H9 (cell line): ENCODE measurements around the gene WDR20. TPM values are rescaled to one million over a fixed set of nuclear protein-coding genes. Genes with fewer than 3 reads are reported as not detected.

Source experiments
- DNase-seq: peaks from one replicate; pipeline ENCODE4 v3.0.0-alpha.2; 2017
- H2AFZ ChIP-seq: one replicate; pipeline ENCODE4 v1.6.1; 2013; ENCODE audit warnings: mild to moderate bottlenecking, low read length, control low read depth, moderate library complexity
- H2AK5ac ChIP-seq: 2 replicates; pipeline ENCODE4 v1.6.1; 2013; ENCODE audit warnings: low read length, control low read depth, mixed read lengths; ENCODE audit not compliant: insufficient read length
- H2BK120ac ChIP-seq: one replicate; pipeline ENCODE4 v1.6.1; 2013; ENCODE audit warnings: low read depth, mild to moderate bottlenecking, low read length, control low read depth, inconsistent platforms; ENCODE audit not compliant: poor library complexity, severe bottlenecking
- H2BK12ac ChIP-seq: 2 replicates; pipeline ENCODE4 v1.6.1; 2013; ENCODE audit warnings: low read length, control low read depth, mixed read lengths, low read depth; ENCODE audit not compliant: insufficient read length
- H2BK15ac ChIP-seq: 2 replicates; pipeline ENCODE4 v1.6.1; 2013; ENCODE audit warnings: low read depth, low read length, control low read depth
- H2BK20ac ChIP-seq: one replicate; pipeline ENCODE4 v1.6.1; 2013; ENCODE audit warnings: low read depth, mild to moderate bottlenecking, low read length, control low read depth, inconsistent platforms; ENCODE audit not compliant: poor library complexity, severe bottlenecking
- H2BK5ac ChIP-seq: 2 replicates; pipeline ENCODE4 v1.6.1; 2013; ENCODE audit warnings: low read length, control low read depth, mixed read lengths; ENCODE audit not compliant: insufficient read length
- H3K14ac ChIP-seq: 2 replicates; pipeline ENCODE4 v1.6.1; 2013; ENCODE audit warnings: low read length, control low read depth; ENCODE audit not compliant: insufficient read depth
- H3K18ac ChIP-seq: 2 replicates; pipeline ENCODE4 v1.6.1; 2013; ENCODE audit warnings: low read depth, mild to moderate bottlenecking, mixed read lengths, low read length, control low read depth; ENCODE audit not compliant: insufficient read length
- H3K23ac ChIP-seq: 2 replicates; pipeline ENCODE4 v1.6.1; 2013; ENCODE audit warnings: low read length, control low read depth, mixed read lengths, low read depth; ENCODE audit not compliant: insufficient read length
- H3K23me2 ChIP-seq: 2 replicates; pipeline ENCODE4 v1.6.1; 2013; ENCODE audit warnings: low read depth, mild to moderate bottlenecking, mixed read lengths, low read length, control low read depth; ENCODE audit not compliant: insufficient read length, poor library complexity, severe bottlenecking
- H3K27ac ChIP-seq: 2 replicates; pipeline ENCODE4 v1.5.1; 2013; ENCODE audit warnings: low read length, control low read depth, mixed read lengths, low read depth; ENCODE audit not compliant: insufficient read length
- H3K27me3 ChIP-seq: 2 replicates; pipeline ENCODE4 v1.6.1; 2013; ENCODE audit warnings: low read length, control low read depth, inconsistent platforms; ENCODE audit not compliant: insufficient read depth
- H3K4ac ChIP-seq: 2 replicates; pipeline ENCODE4 v1.6.1; 2013; ENCODE audit warnings: low read depth, mild to moderate bottlenecking, control low read depth, inconsistent platforms, low read length, moderate library complexity
- H3K4me1 ChIP-seq: 2 replicates; pipeline ENCODE4 v1.6.1; 2013; ENCODE audit warnings: low read length, control low read depth, inconsistent platforms; ENCODE audit not compliant: insufficient read depth
- H3K4me2 ChIP-seq: 2 replicates; pipeline ENCODE4 v1.6.1; 2013; ENCODE audit warnings: low read length, control low read depth, mixed read lengths; ENCODE audit not compliant: insufficient read length, insufficient read depth
- H3K56ac ChIP-seq: 2 replicates; pipeline ENCODE4 v1.6.1; 2013; ENCODE audit warnings: low read depth, mild to moderate bottlenecking, mixed read lengths, low read length, control low read depth; ENCODE audit not compliant: insufficient read length
- H3K79me1 ChIP-seq: 2 replicates; pipeline ENCODE4 v1.6.1; 2013; ENCODE audit warnings: low read depth, mild to moderate bottlenecking, moderate library complexity, low read length, control low read depth, inconsistent platforms; ENCODE audit not compliant: insufficient read depth, poor library complexity, severe bottlenecking
- H3K79me2 ChIP-seq: 2 replicates; pipeline ENCODE4 v1.6.1; 2013; ENCODE audit warnings: low read length, control low read depth, inconsistent platforms; ENCODE audit not compliant: insufficient read depth
- H3K9ac ChIP-seq: 2 replicates; pipeline ENCODE4 v1.6.1; 2013; ENCODE audit warnings: low read length, control low read depth, mixed read lengths; ENCODE audit not compliant: insufficient read length; ENCODE audit errors: extremely low read depth
- H3K9me3 ChIP-seq: one replicate; pipeline ENCODE4 v1.6.1; 2013; ENCODE audit warnings: low read depth, low read length, inconsistent platforms; ENCODE audit not compliant: control insufficient read depth
- H3T11ph ChIP-seq: one replicate; pipeline ENCODE4 v1.6.1; 2013; ENCODE audit warnings: mild to moderate bottlenecking, low read length, control low read depth, inconsistent platforms
- H4K20me1 ChIP-seq: one replicate; pipeline ENCODE4 v1.6.1; 2013; ENCODE audit not compliant: control insufficient read depth, insufficient read length, insufficient read depth
- H4K5ac ChIP-seq: 2 replicates; pipeline ENCODE4 v1.6.1; 2013; ENCODE audit warnings: low read depth, mild to moderate bottlenecking, mixed read lengths, low read length, control low read depth; ENCODE audit not compliant: insufficient read length
- H4K8ac ChIP-seq: replicated peaks from 2 replicates; pipeline ENCODE4 v1.6.1; 2013; ENCODE audit warnings: low read length, control low read depth, mixed read lengths, low read depth; ENCODE audit not compliant: insufficient read length
- H4K91ac ChIP-seq: 2 replicates; pipeline ENCODE4 v1.6.1; 2013; ENCODE audit warnings: low read depth, mild to moderate bottlenecking, moderate library complexity, mixed read lengths, low read length, control low read depth; ENCODE audit not compliant: insufficient read length
- H3K27ac Mint-ChIP-seq, 3 experiments: 2 replicates in 2 of 3; 3 replicates in 1 of 3; pipeline ENCODE4 v1.8.0; 2020 to 2021; ENCODE audit warnings: mixed read lengths in 3 of 3, mild to moderate bottlenecking in 1 of 3, moderate library complexity in 1 of 3
- H3K27me3 Mint-ChIP-seq: 2 replicates; pipeline ENCODE4 v1.8.0; 2021; ENCODE audit warnings: low read depth, mild to moderate bottlenecking, moderate library complexity, mixed read lengths
- H3K36me3 Mint-ChIP-seq, 3 experiments: 2 replicates in 2 of 3; 3 replicates in 1 of 3; pipeline ENCODE4 v1.8.0; 2020 to 2021; ENCODE audit warnings: low read depth in 3 of 3, mixed read lengths in 3 of 3; ENCODE audit not compliant: insufficient read depth in 1 of 3
- H3K4me1 Mint-ChIP-seq, 2 experiments: 2 replicates each; pipeline ENCODE4 v1.8.0; 2020; ENCODE audit warnings: mixed read lengths in 2 of 2
- H3K4me3 Mint-ChIP-seq, 2 experiments: 2 replicates in 1 of 2; 3 replicates in 1 of 2; pipeline ENCODE4 v1.8.0; 2020 to 2021; ENCODE audit warnings: mild to moderate bottlenecking in 2 of 2, mixed read lengths in 2 of 2, moderate library complexity in 1 of 2
- H3K9me3 Mint-ChIP-seq, 2 experiments: 2 replicates in 1 of 2; 3 replicates in 1 of 2; pipeline ENCODE4 v1.8.0; 2020; ENCODE audit warnings: mild to moderate bottlenecking in 2 of 2, mixed read lengths in 2 of 2, moderate library complexity in 1 of 2
- CTCF ChIP-seq: fragments of 200-600 bp; sonication (generic); conservative IDR thresholded peaks from 3 replicates; pipeline ENCODE4 v1.8.0; 2021; ENCODE audit warnings: antibody characterized with exemption, mild to moderate bottlenecking
- WGBS: extraction: QIAGEN DNeasy Blood & Tissue Kit; methylation state at CpG from one replicate; pipeline ENCODE4 v1.1.7; 2013; ENCODE audit warnings: missing lambda C conversion rate, low lambda C conversion rate, mixed read lengths; ENCODE audit not compliant: insufficient read length; ENCODE audit errors: extremely low coverage; 5-methylcytosine and 5-hydroxymethylcytosine counted together
- total RNA-seq: library from RNA; stranded (reverse); gene quantifications from 2 replicates; pipeline ENCODE4 v1.2.1, GENCODE V29; 2021

WDR20 gene
- total RNA-seq, 1 experiment from 2014 or later: 31.6 TPM

DNA sequence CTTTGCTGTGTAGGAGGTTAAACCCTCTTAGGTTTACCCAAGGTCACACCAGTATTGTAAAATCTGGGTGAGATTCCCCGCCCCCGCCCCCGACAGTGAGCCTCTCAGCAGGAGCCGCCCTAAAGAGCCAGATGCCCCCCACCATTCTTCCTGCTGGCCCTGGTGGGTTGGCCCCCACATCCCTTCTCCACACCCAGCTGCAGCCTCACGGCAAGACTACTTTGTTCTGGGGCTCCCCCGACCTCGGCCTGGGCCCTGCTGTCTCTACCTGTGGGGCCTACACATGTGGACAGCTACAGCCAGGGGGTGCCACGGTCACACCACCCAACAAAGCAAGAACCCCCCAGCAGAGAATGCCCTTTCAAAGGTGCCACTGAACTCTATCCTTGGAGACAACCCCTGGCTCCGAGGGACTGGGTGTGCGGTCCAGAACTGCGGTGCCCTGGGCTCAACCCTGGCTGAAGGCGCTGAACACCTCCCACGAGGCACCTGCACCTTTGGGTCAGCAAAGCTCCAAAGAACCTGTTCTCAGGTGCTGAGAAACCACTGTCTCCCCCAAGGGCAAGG is 82.4 kb downstream of the WDR20 start:
- Histone ChIP-seq H3K27me3 (no peaks in the 10 kb centered on the region), H4K20me1 (no peaks in the 10 kb centered on the region), H3K27ac (no peak overlapping the region), H2BK20ac (no peak overlapping the region), H3K79me1 (no peaks in the 10 kb centered on the region), H2BK5ac (no peak overlapping the region), H3K9ac (no peak overlapping the region), H2AK5ac (no peak overlapping the region), H4K8ac (no peak overlapping the region), H3T11ph (no peak overlapping the region), H3K9me3 (no peaks in the 10 kb centered on the region), H3K18ac (no peak overlapping the region), H2BK15ac (no peak overlapping the region), H4K5ac (no peak overlapping the region), H3K79me2 (no peaks in the 10 kb centered on the region), H3K23ac (no peak overlapping the region), H3K14ac (no peak overlapping the region), H2BK12ac (no peak overlapping the region), H3K4me1 (no peaks in the 10 kb centered on the region), H3K23me2 (no peaks in the 10 kb centered on the region), H3K56ac (no peak overlapping the region), H2AFZ (no peak overlapping the region), H3K4ac (no peak overlapping the region), H3K4me2 (no peak overlapping the region), H4K91ac (no peak overlapping the region), H2BK120ac (no peak overlapping the region)
- no CpG with 5 or more reads among the region's 13 CpGs for WGBS
- no peak for DNase-seq
- Mint-ChIP-seq H3K27me3 (no peaks in the 10 kb centered on the region; the same call in 1 of the 2 replicates), H3K9me3 (no peaks in the 10 kb centered on the region), H3K4me1 (peaks cover 17 to 21% of the 10 kb centered on the region in 2 experiments), H3K27ac (peak overlapping the region in 1 of 3 experiments; percentile 89; a peak in 1 of 7 replicates), H3K36me3 (peaks cover 3 to 11% (median 5%) of the 10 kb centered on the region in 3 experiments), H3K4me3 (no peak overlapping the region)
- TF ChIP-seq CTCF: no peak
